WTC11 (cell line): ENCODE data around the gene RAB3GAP1. TPM values are rescaled to one million over a fixed set of nuclear protein-coding genes. Genes with fewer than 3 reads are reported as not detected.

Experiments used
- ATAC-seq: fragments of 200-7000 bp; cut with Tn5 transposase; 2 replicates; pipeline ENCODE4 v1.10.0; 2021; ENCODE audit warnings: mild to moderate bottlenecking, moderate library complexity
- CTCF ChIA-PET: fragments of 300-600 bp; sonication (Branson Sonifier 250); formaldehyde crosslinking; loops from one replicate; lab custom pipeline; 2021; ENCODE audit warnings: antibody characterized with exemption; lab: Charles Lee
- POLR2A ChIA-PET: fragments of 350-600 bp; sonication (Branson Sonifier 250); formaldehyde crosslinking; loops from one replicate; lab custom pipeline; 2021; ENCODE audit warnings: antibody characterized with exemption; lab: Charles Lee
- DNase-seq: peaks from one replicate; pipeline ENCODE4 v3.0.0; 2021; ENCODE audit warnings: low spot score
- H3K27ac Mint-ChIP-seq: 2 replicates; pipeline ENCODE4 v1.8.0; 2021; ENCODE audit warnings: mixed read lengths
- H3K27me3 Mint-ChIP-seq: 2 replicates; pipeline ENCODE4 v1.8.0; 2021; ENCODE audit warnings: low read depth, mild to moderate bottlenecking, moderate library complexity, mixed read lengths
- H3K36me3 Mint-ChIP-seq: 2 replicates; pipeline ENCODE4 v1.8.0; 2021; ENCODE audit warnings: mixed read lengths
- H3K4me1 Mint-ChIP-seq: 2 replicates; pipeline ENCODE4 v1.8.0; 2022; ENCODE audit warnings: mixed read lengths
- H3K4me3 Mint-ChIP-seq: 2 replicates; pipeline ENCODE4 v1.8.0; 2021; ENCODE audit warnings: mild to moderate bottlenecking, moderate library complexity, mixed read lengths
- H3K9me3 Mint-ChIP-seq: 2 replicates; pipeline ENCODE4 v1.8.0; 2021; ENCODE audit warnings: mixed read lengths
- CBFB ChIP-seq: sonication (generic); formaldehyde crosslinking; IDR thresholded peaks from 2 replicates; pipeline ENCODE4 v1.8.1; 2022; ENCODE audit warnings: mild to moderate bottlenecking, low read depth, missing genetic modification reagents
- EMX1 ChIP-seq: fragments of 250-450 bp; sonication (Bioruptor Pico); IDR thresholded peaks from 2 replicates; pipeline ENCODE4 v1.8.0; 2021; ENCODE audit warnings: mild to moderate bottlenecking
- ESRRA ChIP-seq: sonication (generic); formaldehyde crosslinking; IDR thresholded peaks from 2 replicates; pipeline ENCODE4 v1.8.1; 2022; ENCODE audit warnings: mild to moderate bottlenecking, missing genetic modification reagents, borderline replicate concordance
- FOXP1 ChIP-seq: sonication (generic); formaldehyde crosslinking; IDR thresholded peaks from 2 replicates; pipeline ENCODE4 v1.8.0; 2022; ENCODE audit warnings: missing genetic modification reagents, mild to moderate bottlenecking, moderate library complexity, borderline replicate concordance
- GABPB1 ChIP-seq: sonication (generic); formaldehyde crosslinking; IDR thresholded peaks from 2 replicates; pipeline ENCODE4 v1.8.1; 2023; ENCODE audit warnings: mild to moderate bottlenecking, missing genetic modification reagents
- IRF2 ChIP-seq: sonication (generic); formaldehyde crosslinking; IDR thresholded peaks from 2 replicates; pipeline ENCODE4 v1.8.0; 2022; ENCODE audit warnings: low read depth, missing genetic modification reagents, borderline replicate concordance
- KAT7 ChIP-seq: sonication (generic); formaldehyde crosslinking; IDR thresholded peaks from 2 replicates; pipeline ENCODE4 v1.8.1; 2023; ENCODE audit warnings: missing genetic modification reagents, mild to moderate bottlenecking, borderline replicate concordance
- SMAD4 ChIP-seq: sonication (generic); formaldehyde crosslinking; IDR thresholded peaks from 2 replicates; pipeline ENCODE4 v1.8.0; 2022; ENCODE audit warnings: mild to moderate bottlenecking, missing genetic modification reagents
- TCF7 ChIP-seq: sonication (generic); formaldehyde crosslinking; IDR thresholded peaks from 2 replicates; pipeline ENCODE4 v1.8.0; 2022; ENCODE audit warnings: mild to moderate bottlenecking, low read depth, missing genetic modification reagents, moderate library complexity
- TP53 ChIP-seq: sonication (generic); formaldehyde crosslinking; IDR thresholded peaks from 2 replicates; pipeline ENCODE4 v1.8.1; 2023; ENCODE audit warnings: mild to moderate bottlenecking, missing genetic modification reagents
- ZNF121 ChIP-seq: sonication (generic); formaldehyde crosslinking; IDR thresholded peaks from 2 replicates; pipeline ENCODE4 v1.8.0; 2023; ENCODE audit warnings: missing genetic modification reagents
- ZNF138 ChIP-seq: sonication (generic); formaldehyde crosslinking; conservative IDR thresholded peaks from 2 replicates; pipeline ENCODE4 v1.8.1; 2022; ENCODE audit warnings: mild to moderate bottlenecking, moderate library complexity, missing genetic modification reagents
- ZNF396 ChIP-seq: fragments of 250-450 bp; sonication (Bioruptor Pico); IDR thresholded peaks from 2 replicates; pipeline ENCODE4 v1.8.0; 2021; ENCODE audit warnings: mild to moderate bottlenecking, moderate library complexity, borderline replicate concordance
- total RNA-seq: library from RNA; stranded (reverse); gene quantifications from 3 replicates; pipeline ENCODE4 v1.2.3, GENCODE V29; 2021
- TF ChIP-seq, protein P1 (sequence below): fragments of 250-450 bp; sonication (Bioruptor Pico); IDR thresholded peaks from 2 replicates; pipeline ENCODE4 v1.9.0; 2021; ENCODE audit warnings: mild to moderate bottlenecking
- TF ChIP-seq, protein P2 (sequence below): sonication (generic); formaldehyde crosslinking; IDR thresholded peaks from 2 replicates; pipeline ENCODE4 v1.8.1; 2022; ENCODE audit warnings: low read depth, missing genetic modification reagents, borderline replicate concordance
- TF ChIP-seq, protein P3 (sequence below): fragments of 250-450 bp; sonication (Bioruptor Pico); conservative IDR thresholded peaks from 2 replicates; pipeline ENCODE4 v1.9.0; 2021; ENCODE audit warnings: mild to moderate bottlenecking
- TF ChIP-seq, protein P4 (sequence below): sonication (generic); formaldehyde crosslinking; IDR thresholded peaks from 2 replicates; pipeline ENCODE4 v1.8.0; 2022; ENCODE audit warnings: missing genetic modification reagents

RAB3GAP1 gene
- total RNA-seq, 1 experiment from 2014 or later, result 27.6 TPM

DNA sequence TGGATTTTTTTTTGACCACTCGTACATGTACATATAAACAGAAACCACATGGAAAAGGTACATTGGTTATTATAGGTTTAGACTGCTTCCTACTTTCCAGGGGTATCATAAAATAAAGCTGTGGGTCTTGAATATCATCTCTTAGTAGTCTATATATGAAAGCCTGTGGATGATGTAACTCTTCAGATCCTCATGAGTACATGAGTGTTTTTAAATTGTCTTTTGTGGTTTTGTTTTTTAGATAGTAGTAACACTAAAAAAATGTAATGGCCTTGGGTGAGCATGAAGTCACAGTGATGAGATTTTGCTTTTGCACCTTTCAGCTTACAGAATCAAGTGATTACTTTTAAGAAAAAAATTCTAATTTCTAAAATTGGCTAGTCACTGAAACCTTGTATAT lies 80.2 kb downstream of the RAB3GAP1 start (continued):
- TF ChIP-seq, protein P1, sequence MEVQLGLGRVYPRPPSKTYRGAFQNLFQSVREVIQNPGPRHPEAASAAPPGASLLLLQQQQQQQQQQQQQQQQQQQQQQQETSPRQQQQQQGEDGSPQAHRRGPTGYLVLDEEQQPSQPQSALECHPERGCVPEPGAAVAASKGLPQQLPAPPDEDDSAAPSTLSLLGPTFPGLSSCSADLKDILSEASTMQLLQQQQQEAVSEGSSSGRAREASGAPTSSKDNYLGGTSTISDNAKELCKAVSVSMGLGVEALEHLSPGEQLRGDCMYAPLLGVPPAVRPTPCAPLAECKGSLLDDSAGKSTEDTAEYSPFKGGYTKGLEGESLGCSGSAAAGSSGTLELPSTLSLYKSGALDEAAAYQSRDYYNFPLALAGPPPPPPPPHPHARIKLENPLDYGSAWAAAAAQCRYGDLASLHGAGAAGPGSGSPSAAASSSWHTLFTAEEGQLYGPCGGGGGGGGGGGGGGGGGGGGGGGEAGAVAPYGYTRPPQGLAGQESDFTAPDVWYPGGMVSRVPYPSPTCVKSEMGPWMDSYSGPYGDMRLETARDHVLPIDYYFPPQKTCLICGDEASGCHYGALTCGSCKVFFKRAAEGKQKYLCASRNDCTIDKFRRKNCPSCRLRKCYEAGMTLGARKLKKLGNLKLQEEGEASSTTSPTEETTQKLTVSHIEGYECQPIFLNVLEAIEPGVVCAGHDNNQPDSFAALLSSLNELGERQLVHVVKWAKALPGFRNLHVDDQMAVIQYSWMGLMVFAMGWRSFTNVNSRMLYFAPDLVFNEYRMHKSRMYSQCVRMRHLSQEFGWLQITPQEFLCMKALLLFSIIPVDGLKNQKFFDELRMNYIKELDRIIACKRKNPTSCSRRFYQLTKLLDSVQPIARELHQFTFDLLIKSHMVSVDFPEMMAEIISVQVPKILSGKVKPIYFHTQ (CRISPR knock-in tag), result no peak
- no peak for TF ChIP-seq TP53 (CRISPR knock-in tag)
- TF ChIP-seq, protein P2, sequence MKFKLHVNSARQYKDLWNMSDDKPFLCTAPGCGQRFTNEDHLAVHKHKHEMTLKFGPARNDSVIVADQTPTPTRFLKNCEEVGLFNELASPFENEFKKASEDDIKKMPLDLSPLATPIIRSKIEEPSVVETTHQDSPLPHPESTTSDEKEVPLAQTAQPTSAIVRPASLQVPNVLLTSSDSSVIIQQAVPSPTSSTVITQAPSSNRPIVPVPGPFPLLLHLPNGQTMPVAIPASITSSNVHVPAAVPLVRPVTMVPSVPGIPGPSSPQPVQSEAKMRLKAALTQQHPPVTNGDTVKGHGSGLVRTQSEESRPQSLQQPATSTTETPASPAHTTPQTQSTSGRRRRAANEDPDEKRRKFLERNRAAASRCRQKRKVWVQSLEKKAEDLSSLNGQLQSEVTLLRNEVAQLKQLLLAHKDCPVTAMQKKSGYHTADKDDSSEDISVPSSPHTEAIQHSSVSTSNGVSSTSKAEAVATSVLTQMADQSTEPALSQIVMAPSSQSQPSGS (CRISPR knock-in tag), result no peak
- no peak for TF ChIP-seq IRF2 (CRISPR knock-in tag)
- TF ChIP-seq ZNF396, result no peak
- TF ChIP-seq TCF7 (CRISPR knock-in tag), result no peak
- TF ChIP-seq EMX1 (CRISPR knock-in tag), result no peak
- no peak for TF ChIP-seq CBFB
- TF ChIP-seq SMAD4, result no peak
- TF ChIP-seq, all 79 proteins: peak for 0

DNA sequence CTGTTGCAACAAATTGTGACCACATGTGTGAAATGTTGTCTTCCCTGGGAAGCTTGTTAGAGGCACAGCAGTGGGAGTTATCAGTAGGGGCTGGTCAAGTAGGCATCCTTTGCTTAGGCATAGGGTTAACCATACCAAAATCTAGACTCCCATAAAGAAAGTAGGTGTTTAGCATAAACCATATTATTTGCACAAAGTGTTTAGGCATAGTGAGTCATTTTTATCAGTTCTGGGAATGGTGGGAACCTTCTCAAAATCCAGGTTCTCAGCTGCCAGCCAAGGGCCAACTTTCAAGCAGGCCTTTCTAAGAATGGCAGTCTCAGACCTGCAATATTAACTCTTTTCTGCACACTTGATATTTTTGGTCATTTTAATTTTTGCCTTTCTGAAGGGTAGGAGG lies 88.5 kb downstream of the RAB3GAP1 start:
- Mint-ChIP-seq H3K9me3 (peaks cover 42% of the 10 kb centered on the region), H3K36me3 (peaks cover 69% of the 10 kb centered on the region), H3K27ac (no peak overlapping the region), H3K4me3 (no peak overlapping the region), H3K4me1 (peaks cover 9% of the 10 kb centered on the region; the same call in 1 of the 2 replicates), H3K27me3 (no peaks in the 10 kb centered on the region)
- ChIA-PET CTCF (no interaction called here), POLR2A (no interaction called here)
- ATAC-seq, result no peak
- no peak for DNase-seq
- TF ChIP-seq GABPB1 (CRISPR knock-in tag), result no peak
- TF ChIP-seq, protein P3, sequence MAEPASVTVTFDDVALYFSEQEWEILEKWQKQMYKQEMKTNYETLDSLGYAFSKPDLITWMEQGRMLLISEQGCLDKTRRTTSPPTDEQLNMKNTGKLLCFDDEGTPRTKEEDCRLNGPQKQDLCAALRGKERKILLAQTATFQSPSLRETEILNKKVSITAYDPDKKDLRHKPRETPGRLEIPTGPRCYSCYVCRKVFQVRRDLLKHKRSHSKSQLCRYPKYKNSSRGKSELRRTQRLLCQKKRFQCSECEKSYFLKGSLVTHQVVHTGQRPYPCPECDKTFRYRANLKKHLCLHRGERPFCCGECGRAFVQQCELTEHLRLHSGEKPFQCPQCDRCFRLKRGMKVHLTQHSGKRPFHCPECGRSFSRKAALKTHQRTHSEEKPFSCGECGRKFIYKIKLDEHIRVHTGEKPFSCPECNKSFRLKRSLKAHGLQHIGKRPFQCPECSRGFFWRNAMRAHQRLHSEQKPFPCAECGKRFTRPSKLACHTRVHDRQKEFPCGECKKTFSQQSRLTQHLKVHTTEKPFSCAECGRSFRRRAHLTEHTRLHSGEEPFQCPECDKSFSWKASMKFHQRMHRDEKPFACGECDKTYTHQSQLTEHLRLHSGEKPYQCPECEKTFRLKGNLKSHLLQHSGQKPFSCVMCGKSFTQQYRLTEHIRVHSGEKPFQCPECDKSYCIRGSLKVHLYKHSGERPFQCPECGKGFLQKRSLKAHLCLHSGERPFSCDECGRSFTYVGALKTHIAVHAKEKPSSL (CRISPR knock-in tag), result no peak

DNA sequence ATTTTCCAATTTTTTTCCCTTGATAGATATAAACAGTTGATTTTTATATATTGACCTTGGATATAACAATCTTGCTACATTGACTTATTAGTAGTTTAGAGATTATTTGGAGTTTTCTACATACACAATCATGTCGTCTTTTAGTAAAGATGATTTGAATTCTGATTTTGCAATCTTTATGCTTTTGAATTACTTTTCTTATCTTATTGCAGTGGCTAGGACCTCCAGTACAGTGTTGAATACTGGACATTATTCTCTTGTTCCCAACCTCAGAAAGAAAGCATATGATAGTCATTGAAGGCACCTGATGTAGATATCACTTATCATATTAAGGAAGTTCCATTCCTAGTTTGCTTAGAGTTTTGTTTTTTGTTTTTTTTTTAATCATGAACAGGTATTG lies 90.2 kb downstream of the RAB3GAP1 start:
- H3K27me3 Mint-ChIP-seq, result no peaks in the 10 kb centered on the region
- ATAC-seq, result no peak
- TF ChIP-seq ZNF138 (CRISPR knock-in tag) (no peak), KAT7 (CRISPR knock-in tag) (no peak), ZNF121 (CRISPR knock-in tag) (no peak), ESRRA (no peak), FOXP1 (CRISPR knock-in tag) (no peak)
- TF ChIP-seq, protein P4, sequence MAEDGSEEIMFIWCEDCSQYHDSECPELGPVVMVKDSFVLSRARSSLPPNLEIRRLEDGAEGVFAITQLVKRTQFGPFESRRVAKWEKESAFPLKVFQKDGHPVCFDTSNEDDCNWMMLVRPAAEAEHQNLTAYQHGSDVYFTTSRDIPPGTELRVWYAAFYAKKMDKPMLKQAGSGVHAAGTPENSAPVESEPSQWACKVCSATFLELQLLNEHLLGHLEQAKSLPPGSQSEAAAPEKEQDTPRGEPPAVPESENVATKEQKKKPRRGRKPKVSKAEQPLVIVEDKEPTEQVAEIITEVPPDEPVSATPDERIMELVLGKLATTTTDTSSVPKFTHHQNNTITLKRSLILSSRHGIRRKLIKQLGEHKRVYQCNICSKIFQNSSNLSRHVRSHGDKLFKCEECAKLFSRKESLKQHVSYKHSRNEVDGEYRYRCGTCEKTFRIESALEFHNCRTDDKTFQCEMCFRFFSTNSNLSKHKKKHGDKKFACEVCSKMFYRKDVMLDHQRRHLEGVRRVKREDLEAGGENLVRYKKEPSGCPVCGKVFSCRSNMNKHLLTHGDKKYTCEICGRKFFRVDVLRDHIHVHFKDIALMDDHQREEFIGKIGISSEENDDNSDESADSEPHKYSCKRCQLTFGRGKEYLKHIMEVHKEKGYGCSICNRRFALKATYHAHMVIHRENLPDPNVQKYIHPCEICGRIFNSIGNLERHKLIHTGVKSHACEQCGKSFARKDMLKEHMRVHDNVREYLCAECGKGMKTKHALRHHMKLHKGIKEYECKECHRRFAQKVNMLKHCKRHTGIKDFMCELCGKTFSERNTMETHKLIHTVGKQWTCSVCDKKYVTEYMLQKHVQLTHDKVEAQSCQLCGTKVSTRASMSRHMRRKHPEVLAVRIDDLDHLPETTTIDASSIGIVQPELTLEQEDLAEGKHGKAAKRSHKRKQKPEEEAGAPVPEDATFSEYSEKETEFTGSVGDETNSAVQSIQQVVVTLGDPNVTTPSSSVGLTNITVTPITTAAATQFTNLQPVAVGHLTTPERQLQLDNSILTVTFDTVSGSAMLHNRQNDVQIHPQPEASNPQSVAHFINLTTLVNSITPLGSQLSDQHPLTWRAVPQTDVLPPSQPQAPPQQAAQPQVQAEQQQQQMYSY (CRISPR knock-in tag), result no peak
- TF ChIP-seq, all 79 proteins: peak for 0
- DNase-seq, result no peak
- H3K4me1 Mint-ChIP-seq, result peaks cover 9% of the 10 kb centered on the region; the same call in 1 of the 2 replicates
- H3K9me3 Mint-ChIP-seq, result peaks cover 42% of the 10 kb centered on the region
- peaks cover 55% of the 10 kb centered on the region for H3K36me3 Mint-ChIP-seq
- H3K27ac Mint-ChIP-seq, result no peak overlapping the region
- POLR2A ChIA-PET, result no interaction called here
- CTCF ChIA-PET, result no interaction called here
- no peak overlapping the region for H3K4me3 Mint-ChIP-seq
